HEK293T (cell line): ENCODE results near the gene SLMAP.

ENCODE experiments used
- BHLHE40 ChIP-seq: fragments of 450-650 bp; IDR thresholded peaks from 2 replicates; pipeline ENCODE4 v1.6.1; 2016; ENCODE audit warnings: mild to moderate bottlenecking, moderate library complexity, borderline replicate concordance
- ELF4 ChIP-seq: fragments of 450-650 bp; IDR thresholded peaks from 2 replicates; pipeline ENCODE4 v1.6.1; 2017; ENCODE audit warnings: antibody characterized with exemption
- FOXA1 ChIP-seq: fragments of 450-650 bp; IDR thresholded peaks from 2 replicates; pipeline ENCODE4 v1.6.1; 2016; ENCODE audit warnings: mild to moderate bottlenecking
- FOXK2 ChIP-seq: fragments of 450-650 bp; IDR thresholded peaks from 2 replicates; pipeline ENCODE4 v1.6.1; 2016; ENCODE audit warnings: mild to moderate bottlenecking
- LEF1 ChIP-seq: fragments of 450-650 bp; IDR thresholded peaks from 2 replicates; pipeline ENCODE4 v1.6.1; 2017; ENCODE audit warnings: mild to moderate bottlenecking, borderline replicate concordance
- SP1 ChIP-seq: fragments of 450-650 bp; IDR thresholded peaks from 2 replicates; pipeline ENCODE4 v1.6.1; 2017
- SUZ12 ChIP-seq: fragments of 450-650 bp; IDR thresholded peaks from 2 replicates; pipeline ENCODE4 v1.6.1; 2016; ENCODE audit warnings: mild to moderate bottlenecking
- TARDBP ChIP-seq: fragments of 450-650 bp; IDR thresholded peaks from 2 replicates; pipeline ENCODE4 v1.6.1; 2016
- ZNF384 ChIP-seq: fragments of 450-650 bp; IDR thresholded peaks from 2 replicates; pipeline ENCODE4 v1.6.1; 2016

GRCh38 chr3:57951066-57951882 lies 195.2 kb downstream of the SLMAP start:
- TF ChIP-seq ZNF384 (no peak), TARDBP (no peak), FOXK2 (no peak), FOXA1 (no peak), LEF1 (no peak), SP1 (no peak), ELF4 (no peak), BHLHE40 (no peak), SUZ12 (no peak)
